Stimulated activated naive CD8-positive, alpha-beta T cell treated with anti-CD3 and anti-CD28 coated beads, Interleukin-15, amount 100 ng/mL, for 72 hours (primary cell): ENCODE results near the gene TMED9.
"Not testable (repeated sequence)": the region's sequence is repeated elsewhere in the genome, so short reads cannot be mapped to it uniquely, and the experiment has no call there.

Source experiments
- ATAC-seq: fragments of 150-1000 bp; cut with Tn5 transposase; 2 replicates; pipeline ENCODE4 v1.10.0; 2021; ENCODE audit warnings: mild to moderate bottlenecking, moderate library complexity
- DNase-seq, 2 donors: peaks; one replicate each; pipeline ENCODE4 v3.0.0; 2021 to 2022
- H3K27ac Mint-ChIP-seq, 2 donors: one replicate each; pipeline ENCODE4 v1.8.0; 2022; ENCODE audit warnings: mild to moderate bottlenecking in 2 of 2, mixed read lengths in 2 of 2, moderate library complexity in 2 of 2
- H3K27me3 Mint-ChIP-seq: one replicate; pipeline ENCODE4 v1.8.0; 2022; ENCODE audit warnings: mixed read lengths
- H3K4me1 Mint-ChIP-seq: one replicate; pipeline ENCODE4 v1.8.0; 2022; ENCODE audit warnings: mild to moderate bottlenecking, mixed read lengths
- H3K4me3 Mint-ChIP-seq, 2 donors: one replicate each; pipeline ENCODE4 v1.8.0; 2022; ENCODE audit warnings: mild to moderate bottlenecking in 2 of 2, mixed read lengths in 2 of 2, moderate library complexity in 1 of 2
- H3K9me3 Mint-ChIP-seq, 2 donors: one replicate each; pipeline ENCODE4 v1.8.0; 2022; ENCODE audit warnings: mixed read lengths in 2 of 2

Gene TMED9

DNA sequence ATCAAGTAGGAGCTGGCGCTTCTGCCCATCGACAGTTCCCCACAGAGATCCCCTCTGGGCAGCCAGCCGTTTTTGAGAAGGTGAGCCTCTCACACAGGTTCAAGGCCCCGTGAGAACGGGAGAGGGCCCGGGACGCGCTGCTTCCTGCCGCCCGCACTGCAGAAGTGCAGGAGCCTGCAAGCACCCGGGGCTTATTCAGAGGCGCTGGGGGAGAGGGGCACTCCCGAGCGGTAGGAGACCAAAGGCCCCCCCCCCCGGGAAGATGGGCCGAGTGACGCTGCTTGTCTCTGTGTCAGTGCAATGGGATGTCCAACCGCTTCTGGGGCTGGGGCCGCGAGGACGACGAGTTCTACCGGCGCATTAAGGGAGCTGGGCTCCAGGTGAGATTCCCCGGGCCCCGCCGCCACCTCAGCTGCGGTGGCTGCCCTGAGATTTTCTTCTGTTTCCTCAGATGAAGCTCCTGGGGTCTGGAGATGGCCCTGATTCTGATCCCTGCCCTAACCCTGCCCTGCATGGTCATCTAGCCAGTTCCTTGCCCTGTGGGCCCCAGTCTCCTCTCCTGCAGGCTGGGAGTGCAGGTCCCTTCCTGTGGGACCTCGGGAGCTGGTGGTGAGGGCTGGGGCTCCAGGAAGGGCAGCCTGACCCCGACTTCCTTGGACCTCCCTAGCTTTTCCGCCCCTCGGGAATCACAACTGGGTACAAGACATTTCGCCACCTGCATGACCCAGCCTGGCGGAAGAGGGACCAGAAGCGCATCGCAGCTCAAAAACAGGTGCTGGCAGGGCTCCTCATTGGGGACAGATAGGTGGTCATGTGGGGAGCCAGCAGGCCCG lies 16.5 kb downstream of the TMED9 start:
- H3K27me3 Mint-ChIP-seq = no peaks in the 10 kb centered on the region
- ATAC-seq = no peak
- DNase-seq = no peak
- peaks cover 34% of the 10 kb centered on the region for H3K4me1 Mint-ChIP-seq
- peak overlapping the region in 1 of 2 donors; percentile 88 for H3K27ac Mint-ChIP-seq
- no peaks in the 10 kb centered on the region for H3K9me3 Mint-ChIP-seq
- H3K4me3 Mint-ChIP-seq = no peak overlapping the region

DNA sequence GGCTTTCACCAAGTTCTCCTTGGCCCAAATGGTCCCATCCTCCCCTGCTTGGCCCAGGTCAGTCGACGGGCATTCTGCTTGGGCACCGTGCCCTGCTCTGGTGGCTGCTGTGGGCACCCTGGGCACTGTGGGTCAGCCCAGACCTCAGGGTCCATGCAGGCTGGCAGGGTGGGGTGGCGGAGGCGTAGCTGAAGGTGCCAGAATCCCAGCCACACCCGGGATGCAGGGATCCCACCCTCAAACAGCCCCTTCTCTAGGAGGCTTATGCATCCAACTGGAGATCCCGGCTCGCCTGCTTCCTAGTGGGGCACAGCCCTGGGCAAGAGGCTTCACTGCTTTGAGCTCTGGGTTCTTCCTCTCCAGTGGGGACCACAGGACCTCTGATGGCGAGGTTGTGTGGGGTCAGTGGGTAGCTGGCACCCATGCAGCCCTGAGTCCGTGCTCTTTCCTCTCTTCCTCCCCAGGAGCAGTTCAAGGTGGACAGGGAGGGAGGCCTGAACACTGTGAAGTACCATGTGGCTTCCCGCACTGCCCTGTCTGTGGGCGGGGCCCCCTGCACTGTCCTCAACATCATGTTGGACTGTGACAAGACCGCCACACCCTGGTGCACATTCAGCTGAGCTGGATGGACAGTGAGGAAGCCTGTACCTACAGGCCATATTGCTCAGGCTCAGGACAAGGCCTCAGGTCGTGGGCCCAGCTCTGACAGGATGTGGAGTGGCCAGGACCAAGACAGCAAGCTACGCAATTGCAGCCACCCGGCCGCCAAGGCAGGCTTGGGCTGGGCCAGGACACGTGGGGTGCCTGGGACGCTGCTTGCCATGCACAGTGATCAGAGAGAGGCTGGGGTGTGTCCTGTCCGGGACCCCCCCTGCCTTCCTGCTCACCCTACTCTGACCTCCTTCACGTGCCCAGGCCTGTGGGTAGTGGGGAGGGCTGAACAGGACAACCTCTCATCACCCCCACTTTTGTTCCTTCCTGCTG lies 17.4 kb downstream of the TMED9 start:
- DNase-seq = no peak
- peaks cover 30% of the 10 kb centered on the region for H3K4me1 Mint-ChIP-seq
- no peak for ATAC-seq
- no peak overlapping the region for H3K27ac Mint-ChIP-seq
- H3K4me3 Mint-ChIP-seq = no peak overlapping the region
- no peaks in the 10 kb centered on the region for H3K9me3 Mint-ChIP-seq
- no peaks in the 10 kb centered on the region for H3K27me3 Mint-ChIP-seq

DNA sequence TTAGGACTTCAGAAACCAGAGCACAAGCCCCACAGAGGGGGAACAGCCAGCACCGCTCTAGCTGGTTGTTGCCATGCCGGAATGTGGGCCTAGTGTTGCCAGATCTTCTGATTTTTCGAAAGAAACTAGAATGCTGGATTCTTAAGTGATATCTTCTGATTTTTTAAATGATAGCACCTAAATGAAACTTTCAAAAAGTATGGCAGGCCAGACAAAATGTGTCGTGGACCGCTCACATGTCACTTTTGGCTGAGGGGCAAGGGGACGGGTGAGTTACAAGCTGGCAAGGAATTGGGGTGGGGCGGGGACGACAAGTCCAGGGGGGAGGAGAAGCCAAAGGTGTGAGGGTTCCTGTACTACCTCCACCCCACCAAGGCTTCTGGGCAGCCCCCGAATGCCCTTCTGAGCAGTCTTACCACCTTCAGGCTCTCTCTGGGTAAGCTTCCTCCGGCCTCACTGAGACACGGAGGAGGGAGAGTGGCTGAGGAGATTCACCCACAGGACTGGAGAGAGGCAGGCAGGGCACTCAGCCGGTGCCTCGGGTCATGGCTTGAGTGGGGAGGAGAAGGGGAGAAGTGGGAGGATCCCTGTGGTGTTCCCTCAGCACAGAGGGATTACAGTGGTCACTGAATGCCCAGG lies 18.2 kb downstream of the TMED9 start:
- no peak for DNase-seq
- H3K27ac Mint-ChIP-seq = peak overlapping the region in 1 of 2 donors; percentile 58

DNA sequence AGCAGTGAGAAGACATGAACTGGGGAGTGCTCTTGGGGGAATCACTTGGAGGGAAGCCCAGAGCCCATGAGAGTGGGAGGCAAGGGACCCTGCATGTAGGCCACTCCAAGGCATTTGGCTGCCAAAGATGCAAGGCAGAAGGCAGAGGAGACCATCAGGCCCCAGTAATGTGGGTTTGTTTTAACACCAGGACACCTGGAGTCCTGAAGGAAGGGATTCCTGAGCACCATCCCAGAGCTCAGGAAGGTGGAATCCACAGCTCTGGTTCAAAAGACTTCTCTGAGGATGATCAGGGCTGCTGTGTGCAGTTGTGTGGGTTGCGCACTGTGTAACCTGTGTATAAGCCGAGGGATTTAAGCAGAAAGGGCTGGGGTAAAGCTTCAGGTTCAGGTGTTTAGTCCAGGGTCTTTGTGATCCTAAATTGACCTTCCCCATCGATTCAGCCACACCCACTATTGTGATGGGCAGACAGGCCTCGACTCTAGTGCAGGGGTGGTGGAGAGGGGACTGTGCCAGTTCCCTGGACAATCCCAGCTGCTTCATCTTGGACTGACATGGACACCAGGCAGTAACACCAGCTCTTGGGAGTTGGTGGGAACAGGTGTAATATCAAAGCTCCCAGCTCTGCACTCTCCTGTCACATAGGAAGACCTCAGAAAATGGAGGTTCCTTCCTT lies 18.9 kb downstream of the TMED9 start:
- no peak for DNase-seq
- Mint-ChIP-seq H3K27me3 (no peaks in the 10 kb centered on the region), H3K9me3 (no peaks in the 10 kb centered on the region), H3K4me1 (peaks cover 19% of the 10 kb centered on the region), H3K27ac (peak overlapping the region in 1 of 2 donors; percentile 58), H3K4me3 (no peak overlapping the region)
- no peak for ATAC-seq

More for the DNA sequence above, 18.2 kb downstream of the TMED9 start:
- H3K4me1 Mint-ChIP-seq = peaks cover 26% of the 10 kb centered on the region
- no peak for ATAC-seq
- H3K27me3 Mint-ChIP-seq = no peaks in the 10 kb centered on the region
- no peaks in the 10 kb centered on the region for H3K9me3 Mint-ChIP-seq
- H3K4me3 Mint-ChIP-seq = no peak overlapping the region

DNA sequence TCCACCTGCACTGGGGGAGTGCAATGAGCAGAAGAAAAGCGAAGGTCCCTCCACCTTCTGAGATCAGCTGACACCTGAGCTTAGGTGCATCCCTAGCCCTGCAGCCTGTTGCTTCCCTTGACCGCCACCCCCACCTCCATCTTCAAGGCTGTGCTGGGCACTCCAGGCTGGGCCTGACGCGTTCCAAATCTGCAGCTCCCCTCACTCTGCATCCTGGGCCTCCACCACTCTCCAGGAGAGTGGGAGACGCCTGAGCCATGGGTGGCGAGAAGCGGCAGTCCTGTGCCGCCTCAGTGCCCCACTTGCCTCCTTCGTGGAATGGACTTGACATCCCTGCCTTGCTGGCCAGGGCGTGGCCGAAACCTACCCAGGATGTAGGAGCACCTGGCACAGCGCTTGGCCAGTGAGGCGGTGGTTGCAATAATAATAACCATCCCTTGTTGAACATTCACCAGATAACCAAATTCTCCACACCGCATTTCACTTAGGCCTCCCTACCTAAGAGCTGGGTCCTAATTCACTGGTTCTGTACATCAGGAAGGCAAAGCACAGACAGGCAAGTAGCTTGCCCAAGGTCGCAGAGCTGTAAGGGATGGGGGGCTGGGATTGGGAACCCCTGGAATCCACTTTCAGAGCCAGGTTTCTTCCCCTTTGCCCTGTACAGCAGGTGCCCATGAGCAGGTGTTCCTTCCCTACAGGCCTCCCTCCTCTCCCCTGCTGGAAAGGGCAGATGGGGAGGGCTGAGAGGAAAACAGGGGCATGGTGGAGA lies 19.6 kb downstream of the TMED9 start:
- H3K4me3 Mint-ChIP-seq = no peak overlapping the region
- no peaks in the 10 kb centered on the region for H3K27me3 Mint-ChIP-seq
- no peak for DNase-seq
- ATAC-seq = no peak
- peaks cover 12% of the 10 kb centered on the region for H3K4me1 Mint-ChIP-seq
- no peaks in the 10 kb centered on the region for H3K9me3 Mint-ChIP-seq
- peak overlapping the region in 1 of 2 donors; percentile 60 for H3K27ac Mint-ChIP-seq

DNA sequence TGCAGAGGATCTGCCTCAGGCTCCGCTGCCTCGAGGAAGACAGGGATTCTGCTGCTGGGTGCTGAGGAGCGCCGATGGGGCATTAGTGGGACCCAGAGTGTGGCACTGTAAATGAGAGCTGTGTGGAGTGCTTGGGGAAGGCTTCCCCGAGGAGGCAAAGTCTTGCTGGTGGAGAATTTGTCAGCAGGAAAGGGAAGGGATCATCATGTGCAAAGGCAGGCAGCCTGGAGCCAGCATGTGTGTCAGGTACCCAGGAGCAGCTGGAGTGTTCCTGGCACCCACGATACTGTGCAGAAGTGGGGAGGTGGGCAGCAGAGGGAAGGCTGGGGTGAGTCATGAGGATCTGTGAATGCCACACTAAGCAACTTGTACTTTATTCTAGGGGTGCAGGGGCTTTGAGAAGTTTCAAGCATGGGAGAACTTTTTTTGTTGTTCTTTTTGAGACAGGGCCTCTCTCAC lies 20.2 kb downstream of the TMED9 start:
- H3K27ac Mint-ChIP-seq = no peak overlapping the region
- H3K9me3 Mint-ChIP-seq = no peaks in the 10 kb centered on the region
- ATAC-seq (no peak), DNase-seq (no peak)
- no peaks in the 10 kb centered on the region for H3K27me3 Mint-ChIP-seq
- H3K4me3 Mint-ChIP-seq = no peak overlapping the region
- H3K4me1 Mint-ChIP-seq = peaks cover 6% of the 10 kb centered on the region

DNA sequence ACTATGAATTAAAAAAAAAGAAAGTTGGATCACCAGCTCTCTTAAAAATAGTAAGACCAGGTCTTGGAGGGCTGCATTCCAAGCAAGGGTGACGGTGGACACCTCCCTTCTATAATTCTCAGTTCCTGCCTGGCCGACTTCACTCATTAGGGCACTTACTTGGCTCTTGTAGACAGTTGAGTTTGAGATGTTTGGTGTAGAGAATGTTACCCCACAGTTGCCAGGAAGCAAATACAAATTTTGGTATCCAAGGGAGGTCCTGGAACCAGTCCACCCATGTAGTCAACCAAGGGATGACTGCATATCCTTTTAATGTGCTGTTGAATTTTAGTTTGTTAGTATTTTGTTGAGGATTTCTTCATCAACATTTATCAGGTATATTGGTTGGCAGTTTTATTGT lies 28.6 kb downstream of the TMED9 start:
- no peaks in the 10 kb centered on the region for H3K27me3 Mint-ChIP-seq
- H3K4me1 Mint-ChIP-seq = no peaks in the 10 kb centered on the region
- H3K4me3 Mint-ChIP-seq = no peak overlapping the region
- no peak for ATAC-seq
- no peak for DNase-seq
- no peak overlapping the region for H3K27ac Mint-ChIP-seq
- no peaks in the 10 kb centered on the region for H3K9me3 Mint-ChIP-seq

DNA sequence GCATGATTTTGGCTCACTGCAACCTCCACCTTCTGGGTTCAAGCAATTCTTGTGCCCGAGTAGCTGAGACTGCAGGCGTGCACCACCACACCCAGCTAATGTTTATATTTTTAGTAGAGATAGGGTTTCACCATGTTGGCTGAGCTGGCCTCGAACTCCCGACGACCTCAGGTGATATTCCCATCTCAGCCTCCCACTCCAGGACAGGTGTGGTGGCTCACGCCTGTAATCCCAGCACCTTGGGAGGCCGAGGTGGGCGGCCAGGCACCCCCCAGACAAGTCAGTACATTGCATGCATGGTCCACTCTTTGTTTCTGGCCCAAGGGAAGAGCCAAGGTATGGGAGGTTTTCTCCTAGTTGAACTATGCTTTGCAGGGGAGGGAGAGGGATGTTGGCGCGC lies 32.2 kb downstream of the TMED9 start:
- H3K27me3 Mint-ChIP-seq, H3K4me1 Mint-ChIP-seq, H3K4me3 Mint-ChIP-seq, H3K27ac Mint-ChIP-seq, ATAC-seq, H3K9me3 Mint-ChIP-seq, DNase-seq: not testable (repeated sequence)

DNA sequence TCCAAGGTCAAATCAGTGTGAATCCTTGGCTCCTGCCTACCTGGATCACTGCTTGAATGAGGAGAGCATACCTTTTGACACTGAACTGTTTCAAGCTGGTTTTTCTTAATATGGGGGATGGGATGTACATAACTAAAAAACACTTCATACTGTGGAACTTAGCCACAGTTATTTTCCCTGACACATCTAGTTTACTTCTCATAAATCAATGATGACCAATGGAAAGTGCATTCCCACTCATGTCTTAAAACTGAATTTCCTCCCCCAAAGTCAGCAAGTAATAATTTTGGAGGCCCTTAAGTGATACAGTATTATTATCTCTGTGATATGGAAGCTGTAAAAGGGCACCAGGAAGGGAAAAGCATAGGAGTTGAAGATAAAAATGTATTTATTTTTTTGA lies 38.2 kb downstream of the TMED9 start:
- H3K4me1 Mint-ChIP-seq, H3K9me3 Mint-ChIP-seq, DNase-seq: not testable (repeated sequence)

DNA sequence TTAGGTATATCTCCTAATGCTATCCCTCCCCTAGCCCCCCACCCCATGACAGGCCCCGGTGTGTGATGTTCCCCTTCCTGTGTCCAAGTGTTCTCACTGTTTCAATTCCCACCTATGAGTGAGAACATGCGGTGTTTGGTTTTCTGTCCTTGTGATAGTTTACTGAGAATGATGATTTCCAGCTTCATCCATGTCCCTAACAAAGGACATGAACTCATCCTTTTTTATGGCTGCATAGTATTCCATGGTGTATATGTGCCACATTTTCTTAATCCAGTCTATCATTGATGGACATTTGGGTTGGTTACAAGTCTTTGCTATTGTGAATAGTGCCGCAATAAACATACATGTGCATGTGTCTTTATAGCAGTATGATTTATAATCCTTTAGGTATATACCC lies 42.9 kb downstream of the TMED9 start:
- not testable (repeated sequence) for H3K4me1 Mint-ChIP-seq, H3K27me3 Mint-ChIP-seq, DNase-seq, H3K4me3 Mint-ChIP-seq, ATAC-seq, H3K27ac Mint-ChIP-seq
- peaks cover 16 to 17% of the 10 kb centered on the region in 2 donors for H3K9me3 Mint-ChIP-seq

More for the DNA sequence above, 38.2 kb downstream of the TMED9 start:
- H3K4me3 Mint-ChIP-seq, H3K27me3 Mint-ChIP-seq, ATAC-seq: not testable (repeated sequence)
- peak overlapping the region in 1 of 2 donors; percentile 76 for H3K27ac Mint-ChIP-seq

DNA sequence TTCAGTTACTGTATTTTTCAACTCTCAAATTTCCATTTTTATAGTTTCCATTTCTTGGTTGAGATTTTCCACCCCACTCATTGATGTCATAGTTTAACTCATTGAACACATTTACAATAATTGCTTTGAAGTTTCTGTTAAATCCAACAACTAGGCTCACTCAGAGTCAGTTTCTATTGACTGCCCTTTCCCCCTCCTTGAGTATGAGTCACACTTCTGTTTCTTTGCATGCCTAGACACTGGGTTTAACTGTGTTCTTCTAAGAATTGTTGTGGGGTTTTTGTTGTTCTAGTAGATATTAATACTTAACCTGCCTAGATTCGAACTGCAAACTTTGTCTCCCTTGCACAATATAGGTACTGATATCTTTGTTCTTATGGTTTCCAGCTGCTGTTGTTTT lies 53.5 kb downstream of the TMED9 start:
- not testable (repeated sequence) for H3K27me3 Mint-ChIP-seq
- H3K9me3 Mint-ChIP-seq = peaks cover 0 to 16% of the 10 kb centered on the region in 2 donors
- peak; percentile 99 for ATAC-seq

More for the DNA sequence above, 53.5 kb downstream of the TMED9 start:
- H3K4me1 Mint-ChIP-seq, DNase-seq, H3K27ac Mint-ChIP-seq: not testable (repeated sequence)
- peak overlapping the region in 1 of 2 donors; percentile 17 for H3K4me3 Mint-ChIP-seq
